ENCODE data around the gene IGF2. TPM values are rescaled to one million over a fixed set of nuclear protein-coding genes. Genes with fewer than 3 reads are reported as not detected.

Gene IGF2
- total RNA-seq, 1 donor from 2014 or later = 56.5 TPM

DNA sequence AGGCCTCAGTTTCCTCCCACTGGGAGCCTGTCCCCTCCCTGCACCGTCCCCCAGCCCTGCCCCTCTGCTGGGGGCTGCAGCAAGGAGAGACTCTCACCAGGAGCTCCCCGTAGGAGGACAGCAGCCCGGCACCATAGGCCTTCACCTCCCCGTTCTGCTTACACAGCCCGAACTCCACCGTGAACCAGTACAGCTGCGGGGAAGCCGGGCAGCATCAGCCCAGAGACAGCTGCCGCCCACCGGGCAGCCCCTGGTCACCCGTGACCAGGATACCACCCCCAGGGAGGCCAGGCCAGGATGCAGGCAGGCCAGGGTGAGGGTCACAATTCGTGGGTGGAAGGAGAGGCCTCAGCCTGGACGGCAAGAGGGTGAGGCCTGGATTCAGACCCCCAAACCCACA, 26.4 kb upstream of the IGF2 start:
- Histone ChIP-seq H3K27ac (no peak overlapping the region), H3K36me3 (no peaks in the 10 kb centered on the region), H3K9me3 (no peaks in the 10 kb centered on the region), H3K27me3 (no peaks in the 10 kb centered on the region), H3K4me3 (no peak overlapping the region), H3K4me1 (peaks cover 7% of the 10 kb centered on the region)
- intact Hi-C loops (cut with DNase I) = no loop called here
- no peak for DNase-seq (ENCODE audit: extremely low spot score in 2 of 2)
- TF ChIP-seq POLR2A (IDR thresholded peaks at IDR 0.05) (no peak), POLR2AphosphoS5 (IDR thresholded peaks at IDR 0.05; ENCODE audit: insufficient read depth in 1 of 2, low read depth in 1 of 2) (no peak)
- TF ChIP-seq, protein P1, sequence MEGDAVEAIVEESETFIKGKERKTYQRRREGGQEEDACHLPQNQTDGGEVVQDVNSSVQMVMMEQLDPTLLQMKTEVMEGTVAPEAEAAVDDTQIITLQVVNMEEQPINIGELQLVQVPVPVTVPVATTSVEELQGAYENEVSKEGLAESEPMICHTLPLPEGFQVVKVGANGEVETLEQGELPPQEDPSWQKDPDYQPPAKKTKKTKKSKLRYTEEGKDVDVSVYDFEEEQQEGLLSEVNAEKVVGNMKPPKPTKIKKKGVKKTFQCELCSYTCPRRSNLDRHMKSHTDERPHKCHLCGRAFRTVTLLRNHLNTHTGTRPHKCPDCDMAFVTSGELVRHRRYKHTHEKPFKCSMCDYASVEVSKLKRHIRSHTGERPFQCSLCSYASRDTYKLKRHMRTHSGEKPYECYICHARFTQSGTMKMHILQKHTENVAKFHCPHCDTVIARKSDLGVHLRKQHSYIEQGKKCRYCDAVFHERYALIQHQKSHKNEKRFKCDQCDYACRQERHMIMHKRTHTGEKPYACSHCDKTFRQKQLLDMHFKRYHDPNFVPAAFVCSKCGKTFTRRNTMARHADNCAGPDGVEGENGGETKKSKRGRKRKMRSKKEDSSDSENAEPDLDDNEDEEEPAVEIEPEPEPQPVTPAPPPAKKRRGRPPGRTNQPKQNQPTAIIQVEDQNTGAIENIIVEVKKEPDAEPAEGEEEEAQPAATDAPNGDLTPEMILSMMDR (IDR thresholded peaks at IDR 0.05) = no peak

DNA sequence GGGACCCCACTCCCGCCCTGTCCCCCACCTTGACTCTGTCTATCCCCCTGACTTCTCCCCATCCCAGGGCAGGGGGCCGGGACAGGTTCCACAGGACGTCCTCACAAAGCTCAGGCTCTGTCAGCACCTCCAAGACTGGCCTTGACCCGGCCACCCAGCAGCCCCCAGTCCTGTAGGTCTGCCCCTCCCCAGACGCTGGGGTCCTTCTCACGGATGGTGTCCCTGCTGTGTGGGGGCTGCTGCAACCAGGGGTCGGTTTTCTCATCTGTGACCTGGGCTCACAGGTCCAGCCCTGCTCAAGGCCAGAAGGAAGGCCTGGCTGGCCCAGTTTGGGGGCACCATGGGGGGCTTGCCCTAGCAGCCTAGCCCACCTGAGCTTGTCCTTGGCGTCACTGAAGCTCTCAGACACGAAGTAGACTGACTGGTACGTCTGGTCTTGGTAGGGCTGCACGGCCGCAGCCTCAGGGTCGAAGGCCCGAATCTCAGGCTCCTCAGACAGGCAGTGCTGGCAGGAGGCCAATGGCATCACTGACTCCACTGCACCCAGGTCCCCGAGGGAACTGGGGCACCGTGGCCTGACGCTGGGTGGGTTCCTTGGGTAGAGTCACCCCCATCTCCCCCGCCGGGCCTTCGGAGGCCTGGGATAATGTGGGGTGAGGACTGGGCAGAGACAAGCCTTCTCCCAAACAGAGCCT, 25.8 kb upstream of the IGF2 start:
- H3K27ac ChIP-seq = no peak overlapping the region
- peaks cover 7% of the 10 kb centered on the region for H3K4me1 ChIP-seq
- no peak overlapping the region for H3K4me3 ChIP-seq
- no peaks in the 10 kb centered on the region for H3K27me3 ChIP-seq
- no peak for DNase-seq (ENCODE audit: extremely low spot score in 2 of 2)
- intact Hi-C loops (cut with DNase I) = no loop called here
- H3K36me3 ChIP-seq = no peaks in the 10 kb centered on the region
- no peaks in the 10 kb centered on the region for H3K9me3 ChIP-seq
- TF ChIP-seq, protein P1 (IDR thresholded peaks at IDR 0.05) = no peak
- no peak for TF ChIP-seq POLR2AphosphoS5 (IDR thresholded peaks at IDR 0.05; ENCODE audit: insufficient read depth in 1 of 2, low read depth in 1 of 2)
- TF ChIP-seq POLR2A (IDR thresholded peaks at IDR 0.05) = no peak

DNA sequence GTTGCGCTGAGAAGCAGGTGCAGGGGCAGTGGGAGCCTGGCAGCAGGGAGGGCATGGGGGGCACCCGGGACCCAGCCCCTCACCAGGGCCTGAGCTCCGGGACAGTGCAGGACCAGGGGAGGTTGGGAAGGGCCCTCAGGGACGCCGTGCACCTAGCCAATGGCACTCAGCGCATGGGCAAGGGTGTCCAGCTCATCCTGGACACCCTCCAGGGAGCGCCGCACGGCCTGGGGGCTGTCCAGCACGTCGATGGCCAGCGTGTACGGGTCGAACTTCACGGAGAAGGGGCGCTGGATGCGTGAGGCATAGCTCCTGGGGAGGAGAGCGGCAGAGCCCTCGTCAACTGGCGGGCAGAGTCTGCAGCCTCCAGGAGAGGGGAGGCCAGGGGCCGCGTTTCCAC, 24.9 kb upstream of the IGF2 start:
- TF ChIP-seq POLR2A (IDR thresholded peaks at IDR 0.05) (no peak), POLR2AphosphoS5 (IDR thresholded peaks at IDR 0.05; ENCODE audit: insufficient read depth in 1 of 2, low read depth in 1 of 2) (no peak)
- Histone ChIP-seq H3K4me1 (peaks cover 7% of the 10 kb centered on the region), H3K36me3 (no peaks in the 10 kb centered on the region), H3K4me3 (no peak overlapping the region), H3K9me3 (no peaks in the 10 kb centered on the region), H3K27me3 (no peaks in the 10 kb centered on the region), H3K27ac (no peak overlapping the region)
- no peak for DNase-seq (ENCODE audit: extremely low spot score in 2 of 2)
- intact Hi-C loops (cut with DNase I) = no loop called here

DNA sequence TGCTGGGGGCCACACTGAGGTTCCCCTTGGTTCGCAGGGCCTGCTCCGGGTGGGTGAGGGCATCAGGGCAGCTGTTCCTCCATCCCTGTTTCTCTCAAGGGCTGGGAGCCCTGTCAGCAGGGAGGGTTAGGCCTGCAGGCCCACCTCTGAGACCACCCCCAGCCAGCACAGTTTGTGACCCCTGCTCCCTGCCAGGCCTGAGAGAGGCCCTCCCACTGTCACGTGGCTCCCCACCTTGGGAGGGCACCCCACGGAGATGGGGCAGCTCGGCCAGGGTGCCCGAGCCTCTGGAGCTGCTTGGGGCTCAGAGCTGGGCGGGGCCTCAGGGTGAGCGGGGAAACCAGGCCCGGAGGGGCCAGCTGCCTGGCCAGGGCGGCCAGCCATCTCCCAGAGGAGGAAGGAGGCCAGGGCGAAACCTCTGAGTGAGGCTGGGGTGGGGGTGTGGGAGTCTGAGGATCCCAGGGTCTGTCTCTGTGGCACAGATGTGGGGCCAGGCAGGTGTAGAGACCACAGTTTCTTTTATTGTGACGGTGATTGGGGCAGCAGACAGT, 24.3 kb upstream of the IGF2 start:
- no peaks in the 10 kb centered on the region for H3K36me3 ChIP-seq
- H3K27me3 ChIP-seq = no peaks in the 10 kb centered on the region
- H3K4me1 ChIP-seq = peaks cover 7% of the 10 kb centered on the region
- TF ChIP-seq POLR2AphosphoS5 (IDR thresholded peaks at IDR 0.05; ENCODE audit: insufficient read depth in 1 of 2, low read depth in 1 of 2) (no peak), POLR2A (IDR thresholded peaks at IDR 0.05) (no peak)
- TF ChIP-seq, protein P1 (IDR thresholded peaks at IDR 0.05) = no peak
- no peaks in the 10 kb centered on the region for H3K9me3 ChIP-seq
- H3K27ac ChIP-seq = no peak overlapping the region
- no peak overlapping the region for H3K4me3 ChIP-seq
- DNase-seq (ENCODE audit: extremely low spot score in 2 of 2) = no peak
- intact Hi-C loops (cut with DNase I) = no loop called here

DNA sequence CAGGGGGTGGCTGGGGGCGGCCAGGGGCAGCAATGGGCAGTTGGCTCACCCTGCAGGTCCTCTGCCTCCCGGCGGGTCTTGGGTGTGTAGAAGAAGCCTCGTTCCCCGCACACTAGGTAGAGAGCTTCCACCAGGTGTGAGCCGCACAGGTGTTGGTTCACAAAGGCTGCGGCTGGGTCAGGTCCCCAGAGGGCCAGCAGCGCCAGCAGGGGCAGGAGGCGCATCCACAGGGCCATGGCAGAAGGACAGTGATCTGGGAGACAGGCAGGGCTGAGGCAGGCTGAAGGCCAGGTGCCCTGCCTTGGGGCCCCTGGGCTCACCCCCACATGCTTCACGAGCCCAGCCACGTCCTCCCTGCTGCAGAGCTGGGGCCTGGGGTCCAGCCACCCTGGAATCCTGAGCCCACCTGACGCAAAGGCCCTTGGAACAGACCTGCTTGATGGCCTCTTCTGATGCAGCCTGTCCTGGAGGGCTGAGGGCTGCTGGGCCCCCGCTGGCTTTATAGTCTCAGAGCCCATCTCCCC, 21.6 kb upstream of the IGF2 start, which contains the start of gene INS:
Gene INS, minus strand, starts transcription at position 474 of the 524 bp plus-strand sequence. Its CDS starts 238 bp downstream, at position 236.
- Histone ChIP-seq H3K4me3 (no peak within 1 kb of the TSS), H3K4me1 (no peaks in the 10 kb centered on the region), H3K9me3 (no peaks in the 10 kb centered on the region), H3K27me3 (no peaks in the 10 kb centered on the region), H3K36me3 (no peaks in the 10 kb centered on the region), H3K27ac (no peak within 1 kb of the TSS)
- TF ChIP-seq, protein P1 (IDR thresholded peaks at IDR 0.05) = no peak
- TF ChIP-seq POLR2A (IDR thresholded peaks at IDR 0.05) (no peak), POLR2AphosphoS5 (IDR thresholded peaks at IDR 0.05; ENCODE audit: insufficient read depth in 1 of 2, low read depth in 1 of 2) (no peak)
- intact Hi-C loops (cut with DNase I) = no loop called here
- DNase-seq (ENCODE audit: extremely low spot score in 2 of 2) = no peak

All from vagina (tissue), 2 donors.